Measurements from ENCODE around the gene RCBTB2.

The RCBTB2 gene

GRCh38 chr13:48502601-48503319 lies 30.1 kb downstream of the RCBTB2 start:
- Histone ChIP-seq H3K9me3 (ENCODE audit: insufficient read depth, low read depth, low read length) (no peaks in the 10 kb centered on the region), H3K4me1 (ENCODE audit: insufficient read depth, low read length) (peaks cover 5% of the 10 kb centered on the region; the same call in 1 of the 2 replicates), H3K36me3 (ENCODE audit: insufficient read depth, low read depth, low read length) (peaks cover 13% of the 10 kb centered on the region; the same call in 1 of the 2 replicates), H3K4me3 (ENCODE audit: low read length) (no peak overlapping the region), H3K27ac (ENCODE audit: low read length) (no peak overlapping the region), H3K27me3 (ENCODE audit: insufficient read depth, low read length) (no peaks in the 10 kb centered on the region), H3K9ac (ENCODE audit: low read depth, low read length) (no peak overlapping the region)

GRCh38 chr13:48501705-48502104 lies 31.2 kb downstream of the RCBTB2 start:
- no peak overlapping the region for H3K27ac ChIP-seq (ENCODE audit: low read length)
- no peak overlapping the region for H3K9ac ChIP-seq (ENCODE audit: low read depth, low read length)
- H3K4me1 ChIP-seq (ENCODE audit: insufficient read depth, low read length), result peaks cover 14% of the 10 kb centered on the region; the same call in 1 of the 2 replicates
- no peaks in the 10 kb centered on the region for H3K9me3 ChIP-seq (ENCODE audit: insufficient read depth, low read depth, low read length)
- H3K36me3 ChIP-seq (ENCODE audit: insufficient read depth, low read depth, low read length), result peaks cover 13% of the 10 kb centered on the region; the same call in 1 of the 2 replicates
- no peak overlapping the region for H3K4me3 ChIP-seq (ENCODE audit: low read length)
- H3K27me3 ChIP-seq (ENCODE audit: insufficient read depth, low read length), result no peaks in the 10 kb centered on the region

GRCh38 chr13:48500652-48501197 lies 32.2 kb downstream of the RCBTB2 start:
- Histone ChIP-seq H3K4me3 (ENCODE audit: low read length) (no peak overlapping the region), H3K9ac (ENCODE audit: low read depth, low read length) (no peak overlapping the region), H3K27ac (ENCODE audit: low read length) (no peak overlapping the region), H3K9me3 (ENCODE audit: insufficient read depth, low read depth, low read length) (no peaks in the 10 kb centered on the region), H3K36me3 (ENCODE audit: insufficient read depth, low read depth, low read length) (peaks cover 13% of the 10 kb centered on the region; the same call in 1 of the 2 replicates), H3K4me1 (ENCODE audit: insufficient read depth, low read length) (peaks cover 16% of the 10 kb centered on the region; the same call in 1 of the 2 replicates), H3K27me3 (ENCODE audit: insufficient read depth, low read length) (no peaks in the 10 kb centered on the region)

- H3K4me3 ChIP-seq (ENCODE audit: low read length), result no peak overlapping the region
- H3K36me3 ChIP-seq (ENCODE audit: insufficient read depth, low read depth, low read length), result peaks cover 13% of the 10 kb centered on the region; the same call in 1 of the 2 replicates
- H3K27me3 ChIP-seq (ENCODE audit: insufficient read depth, low read length), result no peaks in the 10 kb centered on the region
- peaks cover 13% of the 10 kb centered on the region; the same call in 1 of the 2 replicates for H3K4me1 ChIP-seq (ENCODE audit: insufficient read depth, low read length)
- H3K9me3 ChIP-seq (ENCODE audit: insufficient read depth, low read depth, low read length), result no peaks in the 10 kb centered on the region
- H3K9ac ChIP-seq (ENCODE audit: low read depth, low read length), result no peak overlapping the region
- H3K27ac ChIP-seq (ENCODE audit: low read length), result no peak overlapping the region
These were observed 35.2 kb downstream of the RCBTB2 start for GRCh38 chr13:48497669-48498068.

- peak overlapping the region; percentile 45; the same call in 1 of the 2 replicates for H3K9ac ChIP-seq (ENCODE audit: low read depth, low read length)
- H3K27me3 ChIP-seq (ENCODE audit: insufficient read depth, low read length), result no peaks in the 10 kb centered on the region
- H3K4me1 ChIP-seq (ENCODE audit: insufficient read depth, low read length), result peaks cover 13% of the 10 kb centered on the region; the same call in 1 of the 2 replicates
- peaks cover 9% of the 10 kb centered on the region; the same call in 1 of the 2 replicates for H3K36me3 ChIP-seq (ENCODE audit: insufficient read depth, low read depth, low read length)
- no peaks in the 10 kb centered on the region for H3K9me3 ChIP-seq (ENCODE audit: insufficient read depth, low read depth, low read length)
- H3K27ac ChIP-seq (ENCODE audit: low read length), result no peak overlapping the region
- H3K4me3 ChIP-seq (ENCODE audit: low read length), result no peak overlapping the region
These were observed 36.4 kb downstream of the RCBTB2 start for GRCh38 chr13:48496271-48497161.

GRCh38 chr13:48494874-48495273 lies 38.0 kb downstream of the RCBTB2 start:
- Histone ChIP-seq H3K9ac (ENCODE audit: low read depth, low read length) (no peak overlapping the region), H3K9me3 (ENCODE audit: insufficient read depth, low read depth, low read length) (no peaks in the 10 kb centered on the region), H3K4me1 (ENCODE audit: insufficient read depth, low read length) (peaks cover 13% of the 10 kb centered on the region; the same call in 1 of the 2 replicates), H3K36me3 (ENCODE audit: insufficient read depth, low read depth, low read length) (peaks cover 2% of the 10 kb centered on the region; the same call in 1 of the 2 replicates), H3K27ac (ENCODE audit: low read length) (no peak overlapping the region), H3K27me3 (ENCODE audit: insufficient read depth, low read length) (no peaks in the 10 kb centered on the region), H3K4me3 (ENCODE audit: low read length) (no peak overlapping the region)

GRCh38 chr13:48493851-48494250 lies 39.0 kb downstream of the RCBTB2 start:
- Histone ChIP-seq H3K4me1 (ENCODE audit: insufficient read depth, low read length) (peaks cover 13% of the 10 kb centered on the region; the same call in 1 of the 2 replicates), H3K4me3 (ENCODE audit: low read length) (no peak overlapping the region), H3K9me3 (ENCODE audit: insufficient read depth, low read depth, low read length) (no peaks in the 10 kb centered on the region), H3K27ac (ENCODE audit: low read length) (no peak overlapping the region), H3K9ac (ENCODE audit: low read depth, low read length) (no peak overlapping the region), H3K27me3 (ENCODE audit: insufficient read depth, low read length) (no peaks in the 10 kb centered on the region), H3K36me3 (ENCODE audit: insufficient read depth, low read depth, low read length) (peaks cover 9% of the 10 kb centered on the region; the same call in 1 of the 2 replicates)

- no peak overlapping the region for H3K4me3 ChIP-seq (ENCODE audit: low read length)
- H3K4me1 ChIP-seq (ENCODE audit: insufficient read depth, low read length), result peaks cover 13% of the 10 kb centered on the region; the same call in 1 of the 2 replicates
- H3K9me3 ChIP-seq (ENCODE audit: insufficient read depth, low read depth, low read length), result peaks cover 2% of the 10 kb centered on the region; the same call in 1 of the 2 replicates
- H3K27me3 ChIP-seq (ENCODE audit: insufficient read depth, low read length), result no peaks in the 10 kb centered on the region
- no peak overlapping the region for H3K9ac ChIP-seq (ENCODE audit: low read depth, low read length)
- no peak overlapping the region for H3K27ac ChIP-seq (ENCODE audit: low read length)
- H3K36me3 ChIP-seq (ENCODE audit: insufficient read depth, low read depth, low read length), result peaks cover 14% of the 10 kb centered on the region; the same call in 1 of the 2 replicates
These were observed 39.7 kb downstream of the RCBTB2 start for GRCh38 chr13:48493066-48493765.

GRCh38 chr13:48492470-48493065 lies 40.3 kb downstream of the RCBTB2 start:
- no peak overlapping the region for H3K9ac ChIP-seq (ENCODE audit: low read depth, low read length)
- peaks cover 8% of the 10 kb centered on the region for H3K9me3 ChIP-seq (ENCODE audit: insufficient read depth, low read depth, low read length)
- no peaks in the 10 kb centered on the region for H3K27me3 ChIP-seq (ENCODE audit: insufficient read depth, low read length)
- H3K36me3 ChIP-seq (ENCODE audit: insufficient read depth, low read depth, low read length), result peaks cover 16% of the 10 kb centered on the region; the same call in 1 of the 2 replicates
- no peak overlapping the region for H3K27ac ChIP-seq (ENCODE audit: low read length)
- peaks cover 9% of the 10 kb centered on the region; the same call in 1 of the 2 replicates for H3K4me1 ChIP-seq (ENCODE audit: insufficient read depth, low read length)
- no peak overlapping the region for H3K4me3 ChIP-seq (ENCODE audit: low read length)

GRCh38 chr13:48492096-48492440 lies 40.8 kb downstream of the RCBTB2 start:
- Histone ChIP-seq H3K27ac (ENCODE audit: low read length) (no peak overlapping the region), H3K4me3 (ENCODE audit: low read length) (no peak overlapping the region), H3K4me1 (ENCODE audit: insufficient read depth, low read length) (peaks cover 5% of the 10 kb centered on the region; the same call in 1 of the 2 replicates), H3K36me3 (ENCODE audit: insufficient read depth, low read depth, low read length) (peaks cover 16% of the 10 kb centered on the region; the same call in 1 of the 2 replicates), H3K9me3 (ENCODE audit: insufficient read depth, low read depth, low read length) (peaks cover 9% of the 10 kb centered on the region), H3K9ac (ENCODE audit: low read depth, low read length) (no peak overlapping the region), H3K27me3 (ENCODE audit: insufficient read depth, low read length) (no peaks in the 10 kb centered on the region)

Data from iPS-20b (cell line).